ENCODE measurements around the gene PROSER3.
"Not testable (repeated sequence)": the region's sequence is repeated elsewhere in the genome, so short reads cannot be mapped to it uniquely, and the experiment has no call there.

PROSER3 gene

GRCh38 chr19:35721374-35721773 lies 36.6 kb upstream of the PROSER3 start:
- Histone ChIP-seq H4K20me1 (ENCODE audit: insufficient read depth) (no peaks in the 10 kb centered on the region), H3K4me1 (ENCODE audit: low read depth, poor library complexity, severe bottlenecking) (peaks cover 10% of the 10 kb centered on the region), H3K4me3 (IDR thresholded peaks at IDR 0.05; ENCODE audit: insufficient read depth, low read depth, low read length) (no peak overlapping the region), H3K36me3 (ENCODE audit: insufficient read depth) (no peaks in the 10 kb centered on the region; the same call in 1 of the 2 replicates), H3K4me2 (no peak overlapping the region), H2AFZ (ENCODE audit: low read depth) (no peak overlapping the region), H3K9ac (no peak overlapping the region), H3K27me3 (ENCODE audit: insufficient read depth, low read depth) (no peaks in the 10 kb centered on the region), H3K27ac (no peak overlapping the region), H3K79me2 (ENCODE audit: insufficient read depth, low read depth) (peaks cover 23% of the 10 kb centered on the region)
- TF ChIP-seq CTCF (conservative IDR thresholded peaks at IDR 0.05; ENCODE audit: low read depth, low read length) = no peak

- no peaks in the 10 kb centered on the region; the same call in 1 of the 2 replicates for H3K36me3 ChIP-seq (ENCODE audit: insufficient read depth)
Measured at GRCh38 chr19:35722461-35722860, 35.5 kb upstream of the PROSER3 start.

GRCh38 chr19:35722897-35723296 lies 35.1 kb upstream of the PROSER3 start:
- Histone ChIP-seq H3K27ac (no peak overlapping the region), H3K27me3 (ENCODE audit: insufficient read depth, low read depth) (no peaks in the 10 kb centered on the region), H2AFZ (ENCODE audit: low read depth) (no peak overlapping the region), H4K20me1 (ENCODE audit: insufficient read depth) (no peaks in the 10 kb centered on the region), H3K36me3 (ENCODE audit: insufficient read depth) (no peaks in the 10 kb centered on the region; the same call in 1 of the 2 replicates), H3K4me1 (ENCODE audit: low read depth, poor library complexity, severe bottlenecking) (peaks cover 10% of the 10 kb centered on the region), H3K4me3 (IDR thresholded peaks at IDR 0.05; ENCODE audit: insufficient read depth, low read depth, low read length) (no peak overlapping the region), H3K79me2 (ENCODE audit: insufficient read depth, low read depth) (peaks cover 24% of the 10 kb centered on the region), H3K9ac (no peak overlapping the region), H3K4me2 (no peak overlapping the region)
- no peak for TF ChIP-seq CTCF (conservative IDR thresholded peaks at IDR 0.05; ENCODE audit: low read depth, low read length)

More at GRCh38 chr19:35722461-35722860, 35.5 kb upstream of the PROSER3 start:
- TF ChIP-seq CTCF (conservative IDR thresholded peaks at IDR 0.05; ENCODE audit: low read depth, low read length) = no peak
- Histone ChIP-seq H3K4me1 (ENCODE audit: low read depth, poor library complexity, severe bottlenecking) (peaks cover 10% of the 10 kb centered on the region), H3K79me2 (ENCODE audit: insufficient read depth, low read depth) (peaks cover 24% of the 10 kb centered on the region), H3K9ac (no peak overlapping the region), H3K27me3 (ENCODE audit: insufficient read depth, low read depth) (no peaks in the 10 kb centered on the region), H3K4me2 (no peak overlapping the region), H2AFZ (ENCODE audit: low read depth) (no peak overlapping the region), H3K27ac (no peak overlapping the region), H4K20me1 (ENCODE audit: insufficient read depth) (no peaks in the 10 kb centered on the region), H3K4me3 (IDR thresholded peaks at IDR 0.05; ENCODE audit: insufficient read depth, low read depth, low read length) (no peak overlapping the region)

- TF ChIP-seq CTCF (conservative IDR thresholded peaks at IDR 0.05; ENCODE audit: low read depth, low read length) = no peak
- Histone ChIP-seq H3K4me1 (ENCODE audit: low read depth, poor library complexity, severe bottlenecking) (peaks cover 10% of the 10 kb centered on the region), H4K20me1 (ENCODE audit: insufficient read depth) (no peaks in the 10 kb centered on the region), H3K9ac (no peak overlapping the region), H3K4me2 (no peak overlapping the region), H3K79me2 (ENCODE audit: insufficient read depth, low read depth) (peaks cover 18% of the 10 kb centered on the region), H3K27ac (no peak overlapping the region), H3K4me3 (IDR thresholded peaks at IDR 0.05; ENCODE audit: insufficient read depth, low read depth, low read length) (no peak overlapping the region), H3K27me3 (ENCODE audit: insufficient read depth, low read depth) (no peaks in the 10 kb centered on the region), H2AFZ (ENCODE audit: low read depth) (no peak overlapping the region), H3K36me3 (ENCODE audit: insufficient read depth) (no peaks in the 10 kb centered on the region; the same call in 1 of the 2 replicates)
Measured at GRCh38 chr19:35723671-35724070, 34.3 kb upstream of the PROSER3 start.

- not testable (repeated sequence) for H3K27ac ChIP-seq; H4K20me1 ChIP-seq (ENCODE audit: insufficient read depth); H3K4me3 ChIP-seq (IDR thresholded peaks at IDR 0.05; ENCODE audit: insufficient read depth, low read depth, low read length); H3K9ac ChIP-seq; H3K4me2 ChIP-seq; H3K36me3 ChIP-seq (ENCODE audit: insufficient read depth); H3K4me1 ChIP-seq (ENCODE audit: low read depth, poor library complexity, severe bottlenecking); H3K27me3 ChIP-seq (ENCODE audit: insufficient read depth, low read depth); H2AFZ ChIP-seq (ENCODE audit: low read depth)
- H3K79me2 ChIP-seq (ENCODE audit: insufficient read depth, low read depth) = peaks cover 14% of the 10 kb centered on the region
Measured at GRCh38 chr19:35724132-35724531, 33.8 kb upstream of the PROSER3 start.

Data from KMS-11 (cell line).